GM06990 (cell line): ENCODE data around the gene PDE6B.
A peak's percentile ranks its signal among the peaks of the same experiment; 100 is the strongest.
"Not testable (repeated sequence)": the region's sequence is repeated elsewhere in the genome, so short reads cannot be mapped to it uniquely, and the experiment has no call there.

Experiments used
- DNase-seq: peaks from one replicate; pipeline ENCODE4 v3.0.0-alpha.2; 2011; ENCODE audit not compliant: insufficient read length; ENCODE audit errors: extremely low read depth
- H3K27me3 ChIP-seq: replicated peaks from 2 replicates; pipeline ENCODE4 v1.6.0; 2011; ENCODE audit warnings: low read length; ENCODE audit not compliant: control insufficient read depth, insufficient read depth
- H3K36me3 ChIP-seq: 2 replicates; pipeline ENCODE4 v1.5.1; 2011; ENCODE audit warnings: low read length; ENCODE audit not compliant: control insufficient read depth, insufficient read depth
- H3K4me3 ChIP-seq: replicated peaks from 2 replicates; pipeline ENCODE4 v1.5.1; 2011; ENCODE audit warnings: low read depth, mild to moderate bottlenecking, control low read depth, low read length
- CTCF ChIP-seq: IDR thresholded peaks from 2 replicates; pipeline ENCODE4 v1.5.1; 2011; ENCODE audit warnings: low read length, control low read depth, mild to moderate bottlenecking, inconsistent platforms; ENCODE audit not compliant: insufficient read depth, poor library complexity, severe bottlenecking

Gene PDE6B

GRCh38 chr4:636628-637159, 11.3 kb downstream of the PDE6B start:
- TF ChIP-seq CTCF = no peak
- DNase-seq = no peak
- no peak overlapping the region for H3K4me3 ChIP-seq
- H3K27me3 ChIP-seq = no peaks in the 10 kb centered on the region
- H3K36me3 ChIP-seq = no peaks in the 10 kb centered on the region

- no peaks in the 10 kb centered on the region for H3K36me3 ChIP-seq
- H3K27me3 ChIP-seq = no peaks in the 10 kb centered on the region
- DNase-seq = no peak
- TF ChIP-seq CTCF = no peak
- H3K4me3 ChIP-seq = no peak overlapping the region
Observed at GRCh38 chr4:637536-638280, 12.3 kb downstream of the PDE6B start.

GRCh38 chr4:642366-642765, 17.0 kb downstream of the PDE6B start:
- H3K4me3 ChIP-seq, DNase-seq, H3K36me3 ChIP-seq, H3K27me3 ChIP-seq: not testable (repeated sequence)

GRCh38 chr4:646460-646859, 21.1 kb downstream of the PDE6B start:
- no peaks in the 10 kb centered on the region for H3K27me3 ChIP-seq
- no peak overlapping the region for H3K4me3 ChIP-seq
- H3K36me3 ChIP-seq = no peaks in the 10 kb centered on the region
- no peak for TF ChIP-seq CTCF
- no peak for DNase-seq

GRCh38 chr4:647481-647880, 22.1 kb downstream of the PDE6B start:
- Histone ChIP-seq H3K36me3 (no peaks in the 10 kb centered on the region), H3K27me3 (no peaks in the 10 kb centered on the region), H3K4me3 (no peak overlapping the region)
- DNase-seq = no peak
- no peak for TF ChIP-seq CTCF

- peak; percentile 0 for DNase-seq
- Histone ChIP-seq H3K27me3 (no peaks in the 10 kb centered on the region), H3K4me3 (no peak overlapping the region), H3K36me3 (no peaks in the 10 kb centered on the region)
- TF ChIP-seq CTCF = no peak
Observed at GRCh38 chr4:648579-649292, 23.4 kb downstream of the PDE6B start.
